ENCODE measurements around the gene BIN1. TPM values are rescaled to one million over a fixed set of nuclear protein-coding genes. Genes with fewer than 3 reads are reported as not detected.
A peak's percentile ranks its signal among the peaks of the same experiment; 100 is the strongest.

Gene BIN1
- total RNA-seq, 4 donors from 2014 or later = 36.1 to 101 (median 53.9) TPM

DNA sequence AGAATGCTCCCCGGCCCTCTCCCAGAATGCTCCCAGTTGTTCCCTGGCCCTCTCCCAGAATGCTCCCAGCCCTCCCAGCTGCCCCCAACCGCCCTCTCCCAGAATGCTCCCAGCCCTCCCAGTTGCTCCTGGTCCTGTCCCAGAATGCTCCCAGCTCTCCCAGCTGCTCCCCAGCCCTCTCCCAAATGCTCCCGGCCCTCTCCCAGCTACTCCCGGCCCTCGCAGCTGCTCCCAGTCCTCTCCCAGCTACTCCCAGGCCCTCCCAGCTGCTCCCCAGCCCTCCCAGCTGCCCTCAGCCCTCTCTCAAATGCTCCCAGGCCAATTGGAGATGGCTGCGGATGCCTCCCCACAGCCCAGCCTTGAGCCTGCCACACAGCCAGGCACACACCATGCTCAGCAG lies 31.1 kb downstream of the BIN1 start:
- no peaks in the 10 kb centered on the region for H3K27me3 ChIP-seq
- H3K4me1 ChIP-seq = peaks cover 0 to 69% (median 7%) of the 10 kb centered on the region in 3 donors
- H3K9me3 ChIP-seq = no peaks in the 10 kb centered on the region
- 67% methylated on average over 1 of the region's 6 CpGs; no CpG with 5 or more reads in 1 of the 2 donors for WGBS, 2 donors (ENCODE audit: low coverage in 1 of 2)
- no peak overlapping the region for H3K27ac ChIP-seq
- TF ChIP-seq, protein P1, sequence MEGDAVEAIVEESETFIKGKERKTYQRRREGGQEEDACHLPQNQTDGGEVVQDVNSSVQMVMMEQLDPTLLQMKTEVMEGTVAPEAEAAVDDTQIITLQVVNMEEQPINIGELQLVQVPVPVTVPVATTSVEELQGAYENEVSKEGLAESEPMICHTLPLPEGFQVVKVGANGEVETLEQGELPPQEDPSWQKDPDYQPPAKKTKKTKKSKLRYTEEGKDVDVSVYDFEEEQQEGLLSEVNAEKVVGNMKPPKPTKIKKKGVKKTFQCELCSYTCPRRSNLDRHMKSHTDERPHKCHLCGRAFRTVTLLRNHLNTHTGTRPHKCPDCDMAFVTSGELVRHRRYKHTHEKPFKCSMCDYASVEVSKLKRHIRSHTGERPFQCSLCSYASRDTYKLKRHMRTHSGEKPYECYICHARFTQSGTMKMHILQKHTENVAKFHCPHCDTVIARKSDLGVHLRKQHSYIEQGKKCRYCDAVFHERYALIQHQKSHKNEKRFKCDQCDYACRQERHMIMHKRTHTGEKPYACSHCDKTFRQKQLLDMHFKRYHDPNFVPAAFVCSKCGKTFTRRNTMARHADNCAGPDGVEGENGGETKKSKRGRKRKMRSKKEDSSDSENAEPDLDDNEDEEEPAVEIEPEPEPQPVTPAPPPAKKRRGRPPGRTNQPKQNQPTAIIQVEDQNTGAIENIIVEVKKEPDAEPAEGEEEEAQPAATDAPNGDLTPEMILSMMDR (IDR thresholded peaks at IDR 0.05) = no peak
- H3K4me3 ChIP-seq = no peak overlapping the region
- peaks cover 0 to 14% of the 10 kb centered on the region in 2 donors for H3K36me3 ChIP-seq
- no peak for ATAC-seq

DNA sequence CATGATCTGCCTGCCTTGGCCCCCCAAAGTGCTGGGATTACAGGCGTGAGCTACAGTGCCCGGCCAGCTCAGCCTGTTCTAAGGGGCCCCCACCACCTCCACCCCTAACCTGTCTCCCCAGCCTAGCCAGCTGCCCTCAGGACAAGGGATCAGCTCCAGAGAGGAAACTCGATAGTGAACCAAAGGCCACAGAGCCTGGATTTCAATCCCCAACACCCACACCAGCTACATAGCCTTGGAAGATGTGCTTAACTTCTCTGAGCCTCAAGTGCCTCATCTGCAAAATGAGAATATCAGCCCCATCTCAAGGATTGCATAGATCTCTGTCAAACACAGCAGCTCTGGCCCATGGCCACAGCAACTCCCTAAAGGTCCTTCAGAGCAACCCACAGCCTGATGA lies 32.0 kb downstream of the BIN1 start:
- Histone ChIP-seq H3K27ac (peak overlapping the region in 1 of 4 donors; percentile 21), H3K9me3 (no peaks in the 10 kb centered on the region), H3K4me1 (peaks cover 0 to 62% (median 4%) of the 10 kb centered on the region in 3 donors), H3K27me3 (no peaks in the 10 kb centered on the region), H3K4me3 (no peak overlapping the region), H3K36me3 (peaks cover 0 to 23% of the 10 kb centered on the region in 2 donors)
- no peak for ATAC-seq
- no CpG with 5 or more reads among the region's 3 CpGs for WGBS, 2 donors (ENCODE audit: low coverage in 1 of 2)
- TF ChIP-seq POLR2A (IDR thresholded peaks at IDR 0.05) (no peak), POLR2AphosphoS5 (IDR thresholded peaks at IDR 0.05) (no peak), EP300 (IDR thresholded peaks at IDR 0.05) (no peak)
- TF ChIP-seq, protein P1 (IDR thresholded peaks at IDR 0.05) = no peak

DNA sequence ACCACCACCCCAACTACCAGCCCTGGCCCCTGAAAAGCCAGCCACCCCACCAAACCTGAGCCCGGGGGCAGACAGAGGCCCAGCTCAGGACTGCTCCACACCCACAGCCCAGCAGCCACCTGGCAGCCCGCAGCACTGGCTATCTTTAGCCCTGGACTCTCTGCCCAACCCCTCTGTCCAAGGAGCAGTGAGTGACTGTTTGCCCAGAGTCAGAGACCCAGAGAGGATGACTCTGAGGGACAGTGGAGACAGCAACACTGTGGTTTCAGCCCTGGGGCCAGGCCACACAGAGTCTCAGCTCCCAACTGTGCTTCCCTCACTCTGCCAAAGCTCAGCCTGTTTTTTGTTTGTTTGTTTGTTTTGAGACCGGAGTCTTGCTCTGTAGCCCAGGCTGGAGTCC lies 32.6 kb downstream of the BIN1 start:
- Histone ChIP-seq H3K4me1 (peaks cover 0 to 58% (median 4%) of the 10 kb centered on the region in 3 donors), H3K4me3 (no peak overlapping the region), H3K27me3 (no peaks in the 10 kb centered on the region), H3K27ac (peak overlapping the region in 1 of 4 donors; percentile 1), H3K9me3 (no peaks in the 10 kb centered on the region), H3K36me3 (peaks cover 0 to 28% of the 10 kb centered on the region in 2 donors)
- TF ChIP-seq, protein P1 (IDR thresholded peaks at IDR 0.05) = no peak
- no peak for TF ChIP-seq EP300 (IDR thresholded peaks at IDR 0.05)
- TF ChIP-seq POLR2A (IDR thresholded peaks at IDR 0.05) = no peak
- no peak for TF ChIP-seq POLR2AphosphoS5 (IDR thresholded peaks at IDR 0.05)
- WGBS, 2 donors (ENCODE audit: low coverage in 1 of 2) = 80 to 86% methylated on average over 1 of the region's 3 CpGs
- no peak for ATAC-seq

DNA sequence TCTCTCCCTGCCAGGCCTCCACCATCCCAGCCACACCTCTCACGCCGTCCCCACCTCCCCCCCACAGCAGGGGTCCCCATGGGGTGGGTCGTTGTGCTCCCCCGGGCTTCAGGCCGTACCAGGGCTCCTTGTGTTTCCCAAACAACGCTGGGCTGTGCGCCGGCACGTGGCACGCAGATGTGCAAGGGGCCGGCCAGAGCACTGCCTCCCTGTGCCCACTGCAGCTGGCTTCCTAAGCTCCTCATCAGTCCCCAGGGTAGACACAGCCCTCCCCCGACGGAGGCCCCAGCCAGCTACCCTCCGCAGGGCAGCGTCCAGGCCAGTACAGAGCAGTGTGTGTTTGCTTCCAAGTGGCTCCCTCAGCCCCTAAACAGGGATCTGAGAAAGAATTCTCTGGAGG lies 34.0 kb downstream of the BIN1 start:
- Histone ChIP-seq H3K36me3 (peaks cover 0 to 38% of the 10 kb centered on the region in 2 donors), H3K4me3 (no peak overlapping the region), H3K27ac (peak overlapping the region in 2 of 4 donors; percentile 1 to 27), H3K9me3 (no peaks in the 10 kb centered on the region), H3K4me1 (peaks cover 0 to 55% (median 4%) of the 10 kb centered on the region in 3 donors), H3K27me3 (no peaks in the 10 kb centered on the region)
- TF ChIP-seq POLR2AphosphoS5 (IDR thresholded peaks at IDR 0.05) (no peak), POLR2A (IDR thresholded peaks at IDR 0.05) (no peak), EP300 (IDR thresholded peaks at IDR 0.05) (no peak)
- TF ChIP-seq, protein P1 (IDR thresholded peaks at IDR 0.05) = no peak
- no peak for ATAC-seq
- no CpG with 5 or more reads among the region's 15 CpGs for WGBS, 2 donors (ENCODE audit: low coverage in 1 of 2)

DNA sequence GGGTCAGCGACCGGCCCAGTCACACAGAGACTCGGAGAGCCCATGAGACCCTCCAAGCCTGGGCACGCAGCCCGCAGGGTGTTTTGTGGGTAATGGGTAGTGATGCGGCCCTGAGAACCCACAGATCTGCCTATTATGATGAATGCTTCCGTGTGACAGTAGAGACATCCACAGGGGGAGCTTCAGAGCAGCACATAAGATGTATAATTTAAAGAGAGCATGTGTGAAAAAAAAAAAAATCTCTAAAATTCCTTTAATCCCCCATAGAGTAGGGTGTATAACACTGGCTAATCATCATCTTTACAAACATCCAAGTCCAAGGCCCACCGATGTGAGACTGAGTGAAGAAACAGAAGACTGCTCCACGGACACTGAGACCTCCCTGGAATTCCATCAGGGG lies 34.6 kb downstream of the BIN1 start:
- H3K4me3 ChIP-seq = no peak overlapping the region
- no peaks in the 10 kb centered on the region for H3K9me3 ChIP-seq
- peak overlapping the region in 2 of 4 donors; percentile 19 to 27 for H3K27ac ChIP-seq
- no peak for ATAC-seq
- TF ChIP-seq POLR2AphosphoS5 (IDR thresholded peaks at IDR 0.05) = no peak
- TF ChIP-seq, protein P1 (IDR thresholded peaks at IDR 0.05) = no peak
- no peak for TF ChIP-seq POLR2A (IDR thresholded peaks at IDR 0.05)
- TF ChIP-seq EP300 (IDR thresholded peaks at IDR 0.05) = no peak
- H3K27me3 ChIP-seq = no peaks in the 10 kb centered on the region
- WGBS, 2 donors (ENCODE audit: low coverage in 1 of 2) = 54 to 61% methylated on average over 3 to 5 of the region's 9 CpGs
- peaks cover 0 to 43% of the 10 kb centered on the region in 2 donors for H3K36me3 ChIP-seq
- peaks cover 0 to 55% (median 7%) of the 10 kb centered on the region in 3 donors for H3K4me1 ChIP-seq

Measured in gastroesophageal sphincter (tissue), 4 donors.